ENCODE results near the gene ALDOA.

DNA sequence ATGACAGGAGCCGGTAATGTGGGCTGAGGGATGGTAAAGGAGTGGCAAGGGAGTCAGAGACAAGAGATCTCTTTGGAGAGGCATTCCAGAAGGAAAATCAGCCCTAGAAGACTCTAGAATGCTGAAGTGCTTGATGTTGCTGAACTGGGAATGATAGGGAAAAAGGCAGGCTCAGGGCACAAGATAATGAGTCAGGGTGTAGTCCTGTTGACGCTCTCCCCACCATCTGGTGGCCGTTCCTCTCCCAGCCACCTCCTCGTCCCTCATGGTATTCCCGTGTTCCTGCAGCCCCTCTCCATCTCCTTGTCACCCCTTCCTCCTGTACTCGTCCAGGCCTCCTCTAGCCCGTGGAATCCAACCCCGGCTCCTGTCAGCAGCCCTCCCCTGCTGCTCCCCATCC, 11.1 kb upstream of the ALDOA start:
- TF ChIP-seq, protein P1, sequence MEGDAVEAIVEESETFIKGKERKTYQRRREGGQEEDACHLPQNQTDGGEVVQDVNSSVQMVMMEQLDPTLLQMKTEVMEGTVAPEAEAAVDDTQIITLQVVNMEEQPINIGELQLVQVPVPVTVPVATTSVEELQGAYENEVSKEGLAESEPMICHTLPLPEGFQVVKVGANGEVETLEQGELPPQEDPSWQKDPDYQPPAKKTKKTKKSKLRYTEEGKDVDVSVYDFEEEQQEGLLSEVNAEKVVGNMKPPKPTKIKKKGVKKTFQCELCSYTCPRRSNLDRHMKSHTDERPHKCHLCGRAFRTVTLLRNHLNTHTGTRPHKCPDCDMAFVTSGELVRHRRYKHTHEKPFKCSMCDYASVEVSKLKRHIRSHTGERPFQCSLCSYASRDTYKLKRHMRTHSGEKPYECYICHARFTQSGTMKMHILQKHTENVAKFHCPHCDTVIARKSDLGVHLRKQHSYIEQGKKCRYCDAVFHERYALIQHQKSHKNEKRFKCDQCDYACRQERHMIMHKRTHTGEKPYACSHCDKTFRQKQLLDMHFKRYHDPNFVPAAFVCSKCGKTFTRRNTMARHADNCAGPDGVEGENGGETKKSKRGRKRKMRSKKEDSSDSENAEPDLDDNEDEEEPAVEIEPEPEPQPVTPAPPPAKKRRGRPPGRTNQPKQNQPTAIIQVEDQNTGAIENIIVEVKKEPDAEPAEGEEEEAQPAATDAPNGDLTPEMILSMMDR (IDR thresholded peaks at IDR 0.05) = no peak
- TF ChIP-seq EP300 (IDR thresholded peaks at IDR 0.05) (no peak), POLR2A (IDR thresholded peaks at IDR 0.05) (no peak), POLR2AphosphoS5 (IDR thresholded peaks at IDR 0.05) (no peak)
